Left kidney (tissue), 8 donors: ENCODE measurements around the gene S100A11. TPM values are rescaled to one million over a fixed set of nuclear protein-coding genes. Genes with fewer than 3 reads are reported as not detected.
A peak's percentile ranks its signal among the peaks of the same experiment; 100 is the strongest.
"Not testable (repeated sequence)": the region's sequence is repeated elsewhere in the genome, so short reads cannot be mapped to it uniquely, and the experiment has no call there.

Source experiments
- DNase-seq: peaks from one replicate; pipeline ENCODE4 v3.0.0-alpha.2; 2013
- long read RNA-seq, 8 donors: transcript quantifications; one replicate each; lab custom pipeline, GENCODE V29; 2026
- polyA plus RNA-seq: library from polyadenylated mRNA; unstranded; fragments of 120-200 nt; gene quantifications from one replicate; pipeline ENCODE4 v1.2.1, GENCODE V29; 2013; ENCODE audit not compliant: insufficient read length

S100A11 gene
- 218 TPM for polyA plus RNA-seq
- long read RNA-seq, donor 1, transcript S100A11-201 (3 exons, 594 nt) = major isoform, 221 of 246 reads
- long read RNA-seq, donor 1, partial matches to known transcripts = 20 of 246 reads
- long read RNA-seq, donor 1, other reads (novel, unspliced or antisense) = 5 of 246 reads
- long read RNA-seq, donor 2, transcript S100A11-201 (3 exons, 594 nt) = major isoform, 179 of 191 reads
- long read RNA-seq, donor 2, partial matches to known transcripts = 12 of 191 reads
- long read RNA-seq, donor 2, other reads (novel, unspliced or antisense) = 0 of 191 reads
- long read RNA-seq, donor 3, transcript S100A11-201 (3 exons, 594 nt) = major isoform, 117 of 132 reads
- long read RNA-seq, donor 3, partial matches to known transcripts = 10 of 132 reads
- long read RNA-seq, donor 3, other reads (novel, unspliced or antisense) = 5 of 132 reads
- long read RNA-seq, donor 4, transcript S100A11-201 (3 exons, 594 nt) = major isoform, 18 of 18 reads
- long read RNA-seq, donor 4, partial matches to known transcripts = 0 of 18 reads
- long read RNA-seq, donor 4, other reads (novel, unspliced or antisense) = 0 of 18 reads
- long read RNA-seq, donor 5, transcript S100A11-201 (3 exons, 594 nt) = major isoform, 317 of 331 reads
- long read RNA-seq, donor 5, partial matches to known transcripts = 14 of 331 reads
- long read RNA-seq, donor 5, other reads (novel, unspliced or antisense) = 0 of 331 reads
- long read RNA-seq, donor 6, transcript S100A11-201 (3 exons, 594 nt) = major isoform, 158 of 170 reads
- long read RNA-seq, donor 6, partial matches to known transcripts = 12 of 170 reads
- long read RNA-seq, donor 6, other reads (novel, unspliced or antisense) = 0 of 170 reads
- long read RNA-seq, donor 7, transcript S100A11-201 (3 exons, 594 nt) = major isoform, 228 of 244 reads
- long read RNA-seq, donor 7, partial matches to known transcripts = 16 of 244 reads
- long read RNA-seq, donor 7, other reads (novel, unspliced or antisense) = 0 of 244 reads
- long read RNA-seq, donor 8, transcript S100A11-201 (3 exons, 594 nt) = major isoform, 81 of 88 reads
- long read RNA-seq, donor 8, partial matches to known transcripts = 7 of 88 reads
- long read RNA-seq, donor 8, other reads (novel, unspliced or antisense) = 0 of 88 reads

DNA sequence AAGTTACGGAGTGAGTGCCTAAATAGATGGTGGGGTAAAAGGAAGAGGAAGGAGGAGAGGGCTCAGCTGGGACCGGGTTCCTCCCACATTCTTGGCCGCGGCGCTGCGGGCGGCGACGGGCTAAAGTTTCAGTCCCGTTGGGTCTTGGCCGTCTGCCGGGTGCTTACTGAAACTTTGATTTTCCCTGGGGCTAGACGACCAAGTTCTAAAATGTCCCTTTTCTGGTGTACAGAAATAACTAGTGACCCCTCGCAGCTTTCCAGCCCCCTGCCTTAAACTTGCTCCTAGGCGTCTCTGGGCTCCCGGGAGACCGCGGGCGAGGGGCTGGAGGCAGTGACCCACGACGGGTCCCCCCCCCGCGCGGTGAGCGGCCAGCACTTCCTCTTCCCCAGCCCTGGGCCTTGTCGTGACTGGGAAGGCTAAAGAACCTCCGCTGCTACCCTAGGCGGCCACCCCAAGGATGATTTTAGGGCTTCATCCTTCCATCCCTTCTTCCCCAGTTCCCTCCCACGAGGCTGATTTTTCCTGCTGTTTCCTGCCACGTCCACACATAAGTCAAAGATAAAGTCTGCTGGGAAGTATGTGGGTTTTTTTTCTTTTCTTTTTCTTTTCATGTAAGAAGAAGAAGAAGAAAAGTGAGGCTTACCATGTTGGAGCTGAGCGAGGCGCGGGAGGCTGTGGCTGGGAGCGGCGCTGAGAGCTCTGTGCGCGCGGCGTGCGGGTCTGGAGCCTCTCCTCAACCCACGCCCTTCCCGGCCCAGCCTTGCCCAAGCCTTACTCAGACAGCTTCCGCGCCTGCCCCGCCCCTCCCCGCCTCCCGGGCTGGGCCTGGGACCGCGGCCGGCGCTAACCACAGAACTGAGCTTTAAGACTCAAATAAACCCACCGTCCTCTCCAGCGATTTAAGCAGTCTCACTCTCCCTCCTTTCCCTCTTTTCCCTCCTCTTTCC, at the start of gene S100A11:
TSS of gene S100A11 (minus strand) at position 738 of the 950 bp plus-strand sequence. CDS start at position 649, 89 bp downstream.
- peak; percentile 75 for DNase-seq

DNA sequence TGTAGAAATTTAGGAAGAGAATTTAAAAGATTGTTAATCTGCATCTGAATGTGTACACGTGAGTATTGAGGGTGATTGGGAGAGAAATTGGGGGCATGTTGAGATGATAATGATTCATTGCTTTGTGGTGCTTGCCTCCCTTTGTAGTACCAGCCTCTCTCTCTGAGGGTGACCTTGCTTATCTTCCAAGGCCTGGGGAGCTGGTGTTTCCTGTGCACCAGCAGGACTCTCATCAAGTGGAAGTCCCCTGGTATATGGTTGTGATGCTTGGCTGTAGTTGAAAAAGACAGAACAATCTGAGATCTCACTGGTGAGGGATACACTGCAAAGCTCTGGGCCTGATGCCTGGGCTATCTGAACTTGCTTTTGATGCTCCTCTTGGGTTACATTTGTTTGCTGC, 48.0 kb upstream of the S100A11 start:
- DNase-seq = no peak

DNA sequence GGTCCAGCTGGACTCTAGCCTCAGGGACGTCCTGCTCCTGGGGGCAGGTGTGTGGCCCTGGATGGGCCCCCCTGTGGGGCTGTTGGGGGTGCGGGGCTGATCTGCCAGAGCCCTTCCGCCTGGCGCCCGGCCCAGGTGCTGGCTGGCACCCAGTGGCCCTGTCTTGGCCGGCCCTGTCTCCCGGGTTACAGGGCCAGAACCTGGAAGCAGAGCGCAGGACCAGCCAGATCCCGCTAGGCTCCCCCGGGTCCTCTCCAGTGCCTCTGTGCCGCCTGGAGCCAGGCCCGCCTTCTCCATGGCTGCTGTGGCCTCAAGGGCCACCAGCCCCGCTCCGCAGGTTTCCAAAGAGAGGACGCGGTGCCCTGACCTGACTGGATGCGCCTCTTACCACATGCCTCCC, 44.2 kb upstream of the S100A11 start:
- DNase-seq = not testable (repeated sequence)

DNA sequence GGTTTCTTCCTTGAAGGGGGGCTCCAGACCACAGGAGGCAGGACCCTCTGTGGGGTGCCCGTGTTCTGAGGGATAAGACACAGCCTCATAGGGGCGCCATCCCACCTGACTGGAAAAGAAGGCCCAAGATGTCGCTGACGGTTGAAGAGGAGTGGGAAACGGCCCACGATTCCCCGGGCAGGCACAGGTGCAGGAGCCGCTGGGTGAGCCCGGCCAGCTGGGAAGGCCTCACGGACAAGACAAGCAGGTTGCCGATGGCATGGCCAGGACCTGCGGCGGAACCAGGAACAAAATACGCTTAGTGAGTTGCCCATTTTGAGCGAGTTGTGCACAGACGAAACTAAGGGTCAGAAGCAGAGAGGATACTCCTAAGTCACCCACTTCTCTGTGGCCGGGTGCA, 43.7 kb upstream of the S100A11 start:
- not testable (repeated sequence) for DNase-seq

DNA sequence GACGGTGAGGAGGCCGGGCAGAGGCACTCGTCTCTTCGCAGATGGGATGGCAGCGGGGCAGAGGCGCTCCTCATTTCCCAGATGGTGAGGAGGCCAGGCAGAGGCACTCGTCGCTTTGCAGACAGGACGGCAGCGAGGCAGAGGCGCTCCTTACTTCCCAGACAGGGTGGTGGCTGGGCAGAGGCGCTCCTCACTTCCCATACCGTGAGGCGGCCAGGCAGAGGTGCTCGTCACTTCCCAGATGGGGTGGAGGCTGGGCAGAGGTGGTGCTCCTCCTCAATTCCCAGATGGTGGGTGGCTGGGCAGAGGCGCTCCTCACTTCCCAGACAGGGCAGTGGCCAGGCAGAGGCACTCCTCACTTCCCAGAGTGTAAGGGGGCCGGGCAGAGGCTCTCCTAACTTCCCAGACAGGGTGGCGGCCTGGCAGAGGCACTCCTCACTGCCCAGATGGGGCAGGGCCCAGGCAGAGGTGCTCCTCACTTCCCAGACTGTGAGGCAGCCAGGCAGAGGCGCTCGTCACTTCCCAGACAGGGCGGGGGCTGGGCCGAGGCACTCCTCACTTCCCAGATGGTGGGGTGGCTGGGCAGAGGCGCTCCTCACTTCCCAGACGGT, 42.1 kb upstream of the S100A11 start:
- DNase-seq = no peak

DNA sequence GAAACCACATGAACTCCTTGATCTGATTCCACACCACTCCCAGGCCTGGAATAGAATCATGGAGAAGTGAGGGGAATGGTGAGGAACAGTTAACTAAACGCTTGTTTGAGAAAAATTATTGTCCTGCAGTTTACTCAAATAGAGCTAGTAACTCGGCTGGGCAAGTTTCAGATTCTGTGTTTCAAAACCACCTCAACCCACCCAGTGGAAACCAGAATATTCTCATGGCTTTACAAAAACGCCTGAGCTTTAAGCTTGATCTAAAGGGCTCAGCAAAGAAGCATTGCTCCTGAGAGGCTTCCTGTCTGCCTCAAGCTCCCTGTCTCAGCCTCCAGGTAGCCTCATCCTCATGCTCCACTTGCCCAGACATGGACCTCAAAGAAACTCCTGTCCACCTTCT, 35.5 kb upstream of the S100A11 start:
- DNase-seq = no peak

DNA sequence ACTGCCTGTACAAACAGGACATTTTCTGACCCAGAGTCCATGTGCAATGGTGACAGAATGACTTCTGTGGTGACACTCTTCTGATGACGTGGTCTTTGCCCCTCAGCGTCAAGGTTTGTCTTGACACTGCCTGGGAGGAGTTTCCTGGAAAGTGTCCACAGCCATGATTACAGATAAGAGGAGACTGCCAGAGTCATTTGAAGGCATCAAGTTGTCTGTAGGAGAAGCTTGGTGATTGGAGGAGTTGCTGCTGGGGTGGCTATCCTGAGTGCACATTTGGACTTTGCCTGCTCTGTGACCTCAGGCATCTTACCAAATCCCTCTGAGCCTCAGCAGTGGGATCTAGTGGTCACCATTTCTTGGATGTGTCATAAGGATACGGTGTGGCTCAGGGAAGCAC, 34.3 kb upstream of the S100A11 start:
- DNase-seq = no peak

DNA sequence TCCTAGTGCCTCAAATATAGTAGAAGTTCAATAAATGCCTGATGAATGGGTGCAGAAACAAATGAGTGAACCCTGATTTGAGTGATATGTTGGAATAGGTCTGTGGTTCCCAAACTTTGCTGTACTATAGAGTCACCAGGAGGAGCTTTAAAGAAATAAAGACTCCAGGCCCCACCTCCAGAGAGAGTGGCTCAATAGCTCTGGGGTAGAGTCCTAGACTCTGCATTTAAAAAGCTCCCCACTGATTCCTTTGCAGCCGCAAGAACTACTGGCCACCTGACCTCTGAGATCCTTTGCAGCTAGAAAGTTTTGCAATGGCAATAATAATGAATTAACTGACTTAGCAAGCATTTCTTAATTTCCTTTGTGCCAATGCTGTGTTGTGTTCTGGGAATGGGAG, 31.1 kb upstream of the S100A11 start:
- DNase-seq = no peak

DNA sequence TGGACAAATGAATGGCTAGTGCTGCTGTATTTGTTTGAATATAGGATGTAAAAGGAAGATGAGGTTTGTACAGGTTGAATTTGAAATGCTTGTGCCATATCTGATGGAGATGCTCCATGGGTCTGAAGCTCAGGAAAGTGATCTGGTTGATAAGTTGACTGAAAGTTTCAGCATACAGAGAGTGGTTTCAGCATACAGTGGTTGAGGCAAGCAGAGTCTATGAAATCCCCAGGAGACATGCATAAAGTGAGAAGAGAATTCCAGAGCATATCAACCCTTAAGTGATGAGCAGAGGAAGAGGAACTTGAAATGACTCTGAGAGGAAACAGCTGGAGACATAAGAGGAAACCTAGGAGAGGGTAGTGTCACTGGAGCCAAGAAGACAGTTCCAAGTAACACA, 30.3 kb upstream of the S100A11 start:
- no peak for DNase-seq

DNA sequence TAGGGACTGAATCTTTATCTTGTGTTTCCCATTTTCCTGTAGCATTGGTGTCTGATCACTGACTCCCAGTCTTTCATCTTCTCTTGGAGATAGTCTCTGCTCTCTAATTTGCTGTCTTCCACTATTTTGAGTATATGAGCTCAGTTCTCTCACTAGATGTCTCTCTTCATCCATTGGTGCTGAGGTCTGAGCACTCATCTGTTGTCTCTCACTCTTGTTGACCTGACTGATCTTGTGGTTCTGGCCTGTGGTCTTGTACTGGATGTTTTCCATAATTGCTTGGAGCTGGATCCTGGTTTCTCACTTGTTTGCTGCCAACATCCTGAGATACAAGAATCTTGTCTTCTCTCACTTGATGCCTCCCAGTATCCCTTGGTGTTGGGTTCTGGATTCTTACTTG, 25.1 kb upstream of the S100A11 start:
- DNase-seq = no peak

DNA sequence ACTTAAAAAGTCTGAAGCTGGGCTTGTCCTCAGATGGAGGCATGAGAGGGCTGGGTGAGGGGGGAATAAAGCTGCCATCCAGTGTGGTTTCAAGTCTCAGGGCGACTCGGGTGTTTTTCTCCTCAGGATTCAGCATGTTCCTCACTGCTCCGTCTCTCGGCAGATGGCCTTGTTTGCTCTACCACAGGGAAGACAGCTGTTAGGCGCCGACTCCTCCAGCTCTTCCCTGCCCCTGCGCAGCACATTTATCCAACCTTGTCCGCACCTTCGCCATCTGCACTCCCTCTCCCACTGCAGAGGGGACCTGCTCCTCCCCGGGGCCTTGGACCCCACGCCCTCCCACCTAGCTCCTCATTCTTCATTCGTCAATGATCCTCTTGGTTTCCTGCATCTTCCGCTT, 16.6 kb upstream of the S100A11 start:
- no peak for DNase-seq

DNA sequence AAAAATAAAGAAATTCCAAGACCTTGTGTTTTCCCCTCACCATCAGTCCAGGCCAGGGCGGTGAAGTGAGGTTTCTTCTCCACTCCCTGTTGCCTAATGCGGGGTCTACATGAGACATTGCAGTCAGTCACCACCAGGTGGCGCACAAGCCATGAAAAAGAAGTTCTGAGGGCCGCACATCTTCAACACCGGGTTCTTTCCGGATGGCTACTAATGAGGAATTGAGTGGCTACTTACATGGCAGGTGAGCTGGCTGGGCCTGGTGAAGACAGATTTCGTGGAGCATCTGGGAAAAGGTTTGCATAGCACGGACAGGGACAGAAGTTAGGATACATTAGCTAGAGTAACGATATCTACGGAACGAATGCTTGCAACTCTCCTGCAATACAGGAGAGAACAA, 15.8 kb upstream of the S100A11 start:
- peak; percentile 84 for DNase-seq

DNA sequence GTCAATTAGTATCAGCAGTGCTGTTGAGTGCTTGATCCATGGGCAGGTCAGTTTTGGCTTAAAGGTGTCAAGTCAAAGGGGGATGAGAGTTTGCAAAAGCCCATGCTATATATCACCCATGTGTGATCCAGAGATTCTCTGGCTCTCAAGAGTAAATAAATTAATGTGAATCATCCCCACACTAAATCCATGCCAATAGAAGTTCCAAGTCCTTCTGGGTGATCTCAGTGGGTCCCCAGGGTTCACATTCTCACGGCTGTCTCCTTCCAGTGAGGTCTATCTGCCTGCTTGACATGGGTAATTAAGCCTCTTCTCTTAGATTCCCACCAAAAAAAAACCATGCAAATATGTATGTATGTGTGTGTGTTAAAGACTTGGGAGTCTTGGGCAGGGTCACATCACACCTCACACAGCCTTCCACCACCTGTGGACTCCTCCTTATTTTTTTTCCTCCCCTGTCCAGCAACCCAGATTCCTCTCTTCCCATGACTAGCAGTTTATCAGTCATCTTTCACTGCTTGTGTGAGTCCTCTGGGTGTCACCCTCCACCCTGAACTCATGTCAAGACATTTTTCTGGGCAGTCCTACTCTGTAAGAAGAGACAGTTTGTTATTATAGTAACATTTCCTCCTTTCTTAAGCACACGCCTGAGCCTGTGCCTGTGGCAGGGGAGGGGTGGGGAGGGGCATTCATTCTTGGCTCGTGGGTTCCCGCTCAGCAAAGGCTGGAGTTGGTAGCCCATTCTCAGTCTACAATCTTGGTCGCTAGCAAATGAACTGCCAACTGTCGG, 14.3 kb upstream of the S100A11 start:
- no peak for DNase-seq

DNA sequence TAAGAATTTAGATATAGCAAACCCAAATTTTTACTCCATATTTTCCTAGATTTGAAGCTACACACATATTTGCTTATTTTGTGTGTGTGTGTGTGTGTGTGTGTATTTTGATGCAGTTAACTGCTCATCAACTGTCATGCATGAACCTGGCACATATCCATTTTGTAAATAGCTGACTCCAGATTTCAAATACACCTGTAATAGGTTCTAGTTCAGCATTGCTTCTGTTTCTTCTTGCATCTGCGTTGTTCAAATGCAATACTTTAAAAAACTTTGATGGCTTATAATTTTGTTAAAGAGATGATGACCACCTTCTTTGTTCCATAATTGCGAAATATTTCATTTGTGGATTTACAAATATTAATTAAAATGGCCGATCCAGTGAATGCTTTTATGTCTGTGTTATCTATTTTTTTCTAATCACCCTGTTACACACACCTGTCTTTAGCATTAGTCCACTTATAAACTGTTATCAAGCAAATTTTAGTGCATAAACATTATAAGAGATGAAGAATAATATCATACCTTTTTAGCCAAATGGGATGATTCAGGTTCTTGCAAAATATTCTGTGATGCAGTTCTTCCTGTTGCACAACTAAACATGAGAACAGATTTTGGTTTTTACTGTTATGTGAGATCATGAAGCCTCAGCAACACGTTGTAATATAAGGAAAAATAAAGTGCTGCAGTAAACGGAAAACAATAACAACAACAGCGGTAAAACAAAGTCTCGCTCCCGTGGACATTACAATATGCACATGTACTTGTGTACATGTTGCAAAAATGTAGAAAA, 12.7 kb upstream of the S100A11 start:
- DNase-seq = no peak

DNA sequence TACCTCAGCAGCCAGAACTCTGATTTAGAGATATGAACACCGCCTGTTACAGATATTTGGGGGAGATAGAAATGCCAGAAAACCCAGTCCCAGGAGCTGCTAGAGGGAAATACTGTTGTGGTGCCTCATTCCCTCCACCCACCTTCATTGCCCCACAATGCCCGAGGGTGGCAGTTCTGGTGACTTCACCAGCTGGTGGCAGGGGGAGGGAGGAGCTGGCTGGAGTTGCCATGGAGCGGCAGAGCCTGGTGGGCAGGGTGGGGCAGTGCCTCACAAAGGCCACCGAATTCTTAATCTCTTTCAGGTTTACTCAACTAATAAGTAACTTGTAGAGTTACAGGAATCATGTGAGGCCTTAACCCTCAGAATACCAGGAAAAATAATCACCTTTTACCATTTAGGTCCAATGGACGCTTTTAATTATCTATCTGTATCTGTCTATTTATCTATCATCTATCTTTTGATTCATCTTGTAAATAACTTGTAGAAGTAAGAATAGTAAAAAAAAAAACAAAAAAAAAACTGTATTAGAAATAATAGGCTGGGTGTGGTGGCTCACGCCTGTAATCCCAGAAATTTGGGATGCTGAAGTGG, 11.7 kb upstream of the S100A11 start:
- DNase-seq = peak; percentile 61

DNA sequence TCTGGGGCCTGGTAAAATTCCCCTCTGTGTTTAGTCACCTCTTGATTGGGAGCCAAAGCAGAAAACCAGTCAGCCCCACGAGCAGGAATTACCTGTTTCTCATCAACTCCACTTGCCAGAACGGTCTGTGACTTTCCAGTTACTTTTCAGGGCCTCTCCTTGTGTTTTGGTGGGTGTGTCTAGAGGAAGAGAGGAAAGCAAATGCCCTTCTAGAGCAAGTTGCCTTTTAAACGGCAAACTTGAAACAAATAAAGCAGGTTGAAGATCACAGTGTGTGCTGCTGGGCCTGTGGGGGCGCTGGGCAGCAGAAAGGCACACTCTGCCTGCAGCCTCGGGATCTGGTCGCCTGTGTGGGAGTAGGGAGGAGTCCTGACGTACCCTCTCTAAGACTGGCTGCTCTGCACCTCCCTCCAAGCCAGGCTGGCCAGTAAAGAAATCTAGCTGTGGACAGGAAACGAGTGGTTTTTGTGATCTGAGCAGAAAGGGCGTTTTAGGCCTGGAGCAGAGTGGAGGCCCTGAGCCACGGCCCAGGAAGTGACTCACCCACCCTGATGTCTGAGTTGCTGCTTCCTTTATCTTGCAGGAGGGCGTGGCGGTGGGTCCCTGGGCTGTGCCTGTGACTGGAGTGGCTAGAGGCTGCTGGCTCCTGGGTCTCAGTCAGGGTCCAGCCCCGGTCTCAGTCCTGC, 11.1 kb upstream of the S100A11 start:
- peak; percentile 83 for DNase-seq

DNA sequence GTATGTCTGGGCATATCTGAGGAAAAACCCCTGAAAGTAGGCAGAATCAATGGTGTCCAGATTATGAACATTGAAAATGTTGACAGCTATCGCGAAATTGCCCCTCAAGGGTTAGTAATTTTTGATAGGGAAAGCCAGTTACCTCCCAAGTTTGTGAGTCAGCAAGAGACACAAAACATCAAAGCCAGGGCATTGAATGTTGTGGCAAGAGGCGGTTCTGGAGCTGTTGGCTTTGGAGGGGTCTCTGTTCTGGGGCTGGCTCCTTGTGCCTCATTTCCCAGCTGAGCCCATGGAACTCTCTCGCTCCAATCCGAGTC, 10.6 kb upstream of the S100A11 start:
- no peak for DNase-seq

DNA sequence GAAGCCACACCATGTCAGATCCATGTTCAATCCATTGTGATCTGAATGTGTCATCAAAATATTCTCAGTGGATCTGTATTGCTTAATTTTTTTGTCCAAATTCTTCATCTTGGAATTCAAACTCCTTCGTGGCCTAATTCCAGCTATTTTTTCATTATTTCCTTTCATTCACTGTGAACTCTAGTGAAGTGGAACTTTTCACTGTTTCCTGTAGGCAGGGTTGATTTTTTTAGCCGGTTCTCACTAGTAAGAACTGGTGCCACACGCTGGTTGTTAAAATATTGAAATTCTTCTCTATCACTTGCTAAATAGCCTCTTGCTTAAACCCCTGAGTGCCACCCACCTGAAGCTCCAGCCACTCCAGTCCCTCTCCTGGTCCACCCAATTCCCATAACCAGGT, 7.6 kb upstream of the S100A11 start:
- no peak for DNase-seq
